H1 (cell line): ENCODE data around the gene RNASE11. TPM values are rescaled to one million over a fixed set of nuclear protein-coding genes. Genes with fewer than 3 reads are reported as not detected.

Experiments used
- CTCF ChIA-PET: fragments of 300-600 bp; sonication (Branson Sonifier 250); formaldehyde crosslinking; loops from one replicate; lab custom pipeline; 2021; ENCODE audit not compliant: partially characterized antibody; lab: Charles Lee
- POLR2A ChIA-PET: fragments of 300-600 bp; sonication (Branson Sonifier 250); formaldehyde crosslinking; loops from one replicate; lab custom pipeline; 2021; ENCODE audit warnings: inconsistent platforms; ENCODE audit not compliant: partially characterized antibody; lab: Charles Lee
- DNase-seq, 2 experiments: peaks; one replicate each; pipeline versions ENCODE4 v3.0.0 to v3.0.0-alpha.2; 2010 to 2022; ENCODE audit warnings: low spot score in 2 of 2, low read depth in 1 of 2, mixed read lengths in 1 of 2
- FAIRE-seq: peaks from 2 replicates; lab custom pipeline; 2011; peaks lifted over from hg19 to GRCh38; lab: Jason Lieb, UNC
- H2AFZ ChIP-seq: 2 replicates; pipeline ENCODE4 v1.8.1; 2012; ENCODE audit warnings: low read length, inconsistent platforms
- H2AK5ac ChIP-seq: 2 replicates; pipeline ENCODE4 v1.6.1; 2013; ENCODE audit warnings: low read depth, low read length
- H2BK120ac ChIP-seq: replicated peaks from 2 replicates; pipeline ENCODE3; 2013; ENCODE audit warnings: low read depth, low read length, inconsistent platforms
- H2BK12ac ChIP-seq: 2 replicates; pipeline ENCODE4 v1.6.1; 2013; ENCODE audit warnings: low read depth, low read length
- H2BK15ac ChIP-seq: 2 replicates; pipeline ENCODE4 v1.6.1; 2013; ENCODE audit warnings: low read length
- H2BK20ac ChIP-seq: 2 replicates; pipeline ENCODE4 v1.6.1; 2013; ENCODE audit warnings: low read length
- H2BK5ac ChIP-seq: 2 replicates; pipeline ENCODE4 v1.6.1; 2013; ENCODE audit warnings: low read depth, low read length
- H3K14ac ChIP-seq: 2 replicates; pipeline ENCODE4 v1.6.1; 2013; ENCODE audit warnings: inconsistent platforms; ENCODE audit not compliant: insufficient read length
- H3K18ac ChIP-seq: 2 replicates; pipeline ENCODE4 v1.6.1; 2013; ENCODE audit warnings: low read length; ENCODE audit errors: extremely low read depth
- H3K23ac ChIP-seq: 2 replicates; pipeline ENCODE4 v1.6.1; 2013; ENCODE audit warnings: inconsistent platforms; ENCODE audit not compliant: insufficient read length
- H3K23me2 ChIP-seq: 2 replicates; pipeline ENCODE4 v1.6.1; 2013; ENCODE audit warnings: low read depth, low read length
- H3K27ac ChIP-seq: 2 replicates; pipeline ENCODE4 v1.6.1; 2011; ENCODE audit warnings: low read depth, low read length, inconsistent platforms
- H3K27me3 ChIP-seq, 4 experiments: replicated peaks in 1 of 4; 1 replicate in 1 of 4; 2 replicates in 3 of 4; pipeline versions ENCODE4 v1.6.1 to v1.8.1; 2011 to 2013; ENCODE audit warnings: low read length in 3 of 4, mild to moderate bottlenecking in 3 of 4, inconsistent platforms in 2 of 4, mixed read lengths in 2 of 4, moderate library complexity in 1 of 4; ENCODE audit not compliant: control insufficient read depth in 3 of 4, insufficient read depth in 3 of 4; ENCODE audit errors: extremely low read depth in 1 of 4
- H3K36me3 ChIP-seq, 4 experiments: 2 replicates each; pipeline versions ENCODE4 v1.6.1 to v1.8.1; 2011 to 2013; ENCODE audit warnings: mild to moderate bottlenecking in 4 of 4, low read length in 3 of 4, moderate library complexity in 2 of 4, control low read depth in 1 of 4, inconsistent platforms in 1 of 4; ENCODE audit not compliant: insufficient read depth in 4 of 4, control insufficient read depth in 2 of 4
- H3K4ac ChIP-seq: replicated peaks from 2 replicates; pipeline ENCODE3; 2013; ENCODE audit warnings: low read length, low read depth, mixed read lengths, inconsistent platforms; ENCODE audit not compliant: insufficient read length
- H3K4me1 ChIP-seq, 4 experiments: replicated peaks in 1 of 4; 1 replicate in 1 of 4; 2 replicates in 3 of 4; pipeline versions ENCODE4 v1.6.1 to v1.8.1; 2011 to 2013; ENCODE audit warnings: low read length in 3 of 4, inconsistent platforms in 2 of 4, mixed read lengths in 1 of 4; ENCODE audit not compliant: insufficient read depth in 4 of 4, control insufficient read depth in 3 of 4
- H3K4me2 ChIP-seq, 2 experiments: 2 replicates each; pipeline versions ENCODE4 v1.6.1 to v1.8.1; 2011 to 2013; ENCODE audit warnings: low read depth in 2 of 2, low read length in 2 of 2, control low read depth in 1 of 2, inconsistent platforms in 1 of 2, mild to moderate bottlenecking in 1 of 2; ENCODE audit not compliant: insufficient read depth in 1 of 2
- H3K4me3 ChIP-seq, 4 experiments: fragments of 200-600, 300-600 bp in 1 of 4; sonication (generic), shearing (Covaris generic), sonication (Bioruptor Twin) in 1 of 4; 2 replicates each; pipeline versions ENCODE4 v1.5.1 to v1.8.1; 2011 to 2016; ENCODE audit warnings: low read length in 4 of 4, low read depth in 3 of 4, control low read depth in 2 of 4, inconsistent platforms in 2 of 4, mild to moderate bottlenecking in 2 of 4, mixed read lengths in 1 of 4, moderate library complexity in 1 of 4; ENCODE audit not compliant: insufficient read depth in 2 of 4; ENCODE audit errors: extremely low read depth in 1 of 4
- H3K56ac ChIP-seq: replicated peaks from 2 replicates; pipeline ENCODE3; 2013; ENCODE audit warnings: low read depth, mild to moderate bottlenecking, mixed read lengths, low read length, inconsistent platforms; ENCODE audit not compliant: insufficient read length
- H3K79me1 ChIP-seq: 2 replicates; pipeline ENCODE4 v1.6.1; 2013; ENCODE audit warnings: low read depth, low read length, control low read depth
- H3K79me2 ChIP-seq, 2 experiments: 2 replicates each; pipeline versions ENCODE4 v1.6.1 to v1.8.1; 2012 to 2013; ENCODE audit warnings: low read length in 2 of 2, mild to moderate bottlenecking in 2 of 2, inconsistent platforms in 1 of 2; ENCODE audit not compliant: insufficient read depth in 2 of 2, control insufficient read depth in 1 of 2
- H3K9ac ChIP-seq, 4 experiments: replicated peaks in 1 of 4; 1 replicate in 1 of 4; 2 replicates in 3 of 4; pipeline versions ENCODE4 v1.6.1 to v1.8.1; 2011 to 2013; ENCODE audit warnings: low read depth in 3 of 4, low read length in 3 of 4, control low read depth in 2 of 4, mild to moderate bottlenecking in 2 of 4, moderate library complexity in 2 of 4, inconsistent platforms in 1 of 4; ENCODE audit errors: extremely low read depth in 1 of 4
- H3K9me3 ChIP-seq, 2 experiments: 2 replicates each; pipeline versions ENCODE4 v1.6.1 to v1.8.1; 2012 to 2013; ENCODE audit warnings: mild to moderate bottlenecking in 2 of 2, moderate library complexity in 2 of 2, control low read depth in 1 of 2, inconsistent platforms in 1 of 2, low read depth in 1 of 2, low read length in 1 of 2, mixed read lengths in 1 of 2; ENCODE audit not compliant: insufficient read depth in 2 of 2
- H4K20me1 ChIP-seq, 2 experiments: replicated peaks in 1 of 2; 2 replicates each; pipeline versions ENCODE3 to v1.8.1; 2011 to 2013; ENCODE audit warnings: inconsistent platforms in 2 of 2, low read length in 2 of 2, mild to moderate bottlenecking in 1 of 2; ENCODE audit not compliant: insufficient read depth in 2 of 2, control insufficient read depth in 1 of 2
- H4K5ac ChIP-seq: 2 replicates; pipeline ENCODE4 v1.6.1; 2013; ENCODE audit warnings: low read length, low read depth, mixed read lengths, inconsistent platforms; ENCODE audit not compliant: insufficient read length
- H4K8ac ChIP-seq: 2 replicates; pipeline ENCODE4 v1.8.0; 2013; ENCODE audit warnings: mild to moderate bottlenecking, moderate library complexity, low read length, inconsistent platforms; ENCODE audit not compliant: insufficient read depth; ENCODE audit errors: extremely low read depth
- H4K91ac ChIP-seq: replicated peaks from 2 replicates; pipeline ENCODE3; 2013; ENCODE audit warnings: low read length, mixed read lengths, inconsistent platforms; ENCODE audit not compliant: insufficient read length
- BACH1 ChIP-seq: IDR thresholded peaks from 2 replicates; pipeline ENCODE4 v1.6.1; 2012; ENCODE audit warnings: low read length, improper control_type of control experiment
- CEBPB ChIP-seq: IDR thresholded peaks from 2 replicates; pipeline ENCODE4 v1.6.1; 2012; ENCODE audit warnings: low read depth, low read length
- CTBP2 ChIP-seq: IDR thresholded peaks from 2 replicates; pipeline ENCODE4 v1.7.0; 2011; ENCODE audit warnings: borderline replicate concordance, mild to moderate bottlenecking, moderate library complexity, mixed read lengths, low read length; ENCODE audit not compliant: insufficient read depth, insufficient read length
- KDM1A ChIP-seq: fragments of 200-600, 300-600 bp; sonication (generic); IDR thresholded peaks from 2 replicates; pipeline ENCODE4 v1.7.1; 2016; ENCODE audit warnings: mild to moderate bottlenecking, low read length, borderline replicate concordance
- MAFK ChIP-seq: IDR thresholded peaks from 2 replicates; pipeline ENCODE4 v1.6.1; 2012; ENCODE audit warnings: low read depth, mild to moderate bottlenecking, improper control_type of control experiment, low read length
- POU5F1 ChIP-seq: IDR thresholded peaks from 2 replicates; pipeline ENCODE4 v1.6.1; 2011; ENCODE audit warnings: low read depth, mild to moderate bottlenecking, low read length, moderate library complexity
- RNF2 ChIP-seq: fragments of 200-900, 300-1000 bp; sonication (generic); IDR thresholded peaks from 2 replicates; pipeline ENCODE4 v1.7.1; 2016; ENCODE audit warnings: borderline replicate concordance, low read depth, mild to moderate bottlenecking, antibody characterized with exemption, low read length; ENCODE audit not compliant: poor library complexity, severe bottlenecking; ENCODE audit errors: missing control alignments
- SP1 ChIP-seq: IDR thresholded peaks from 2 replicates; pipeline ENCODE4 v1.6.1; 2011; ENCODE audit warnings: low read depth, low read length
- SP2 ChIP-seq: IDR thresholded peaks from 2 replicates; pipeline ENCODE4 v1.6.1; 2012; ENCODE audit warnings: mild to moderate bottlenecking, low read length, inconsistent platforms
- SRF ChIP-seq: IDR thresholded peaks from 2 replicates; pipeline ENCODE4 v1.6.1; 2011; ENCODE audit warnings: mild to moderate bottlenecking, low read depth, low read length, moderate library complexity
- TBP ChIP-seq: IDR thresholded peaks from 2 replicates; pipeline ENCODE4 v1.6.1; 2011; ENCODE audit warnings: low read depth, low read length, improper control_type of control experiment
- WGBS, 2 experiments: shearing (Covaris generic) in 1 of 2; methylation state at CpG; one replicate each; pipeline versions ENCODE4 v1.1.6 to v1.1.7; 2013 to 2015; ENCODE audit warnings: low lambda C conversion rate in 2 of 2, mixed read lengths in 2 of 2, inconsistent platforms in 1 of 2, low coverage in 1 of 2, missing lambda C conversion rate in 1 of 2; ENCODE audit not compliant: insufficient replicate concordance in 2 of 2, insufficient coverage in 1 of 2, insufficient read length in 1 of 2; ENCODE audit errors: extremely low coverage in 1 of 2, missing lambda C conversion rate in 1 of 2; 5-methylcytosine and 5-hydroxymethylcytosine counted together
- polyA plus RNA-seq, 7 experiments: library from polyadenylated mRNA; depleted of rRNA in 3 of 7; stranded (reverse) in 5 of 7; unstranded in 2 of 7; fragments of >200 nt in 5 of 7; fragments of 200-250 nt in 2 of 7; gene quantifications; 1 replicate in 5 of 7; 2 replicates in 1 of 7; 4 replicates in 1 of 7; pipeline versions ENCODE4 v1.2.1 to v1.2.3, GENCODE V29; 2011 to 2013; ENCODE audit warnings: missing spikeins in 2 of 7, mixed read lengths in 2 of 7
- total RNA-seq: library from RNA; stranded (reverse); fragmentation: NEBNext Ultra II Directional; extraction: Animal tissue kit (Norgen Biotek cat#: 25700); gene quantifications from 2 replicates; pipeline ENCODE4 v1.2.1, GENCODE V29; 2021

Gene RNASE11
- total and polyA plus RNA-seq, 2 of the 8 experiments (the other 6 are each of a cell fraction or from before 2014, with no cell fraction given), result not detected

DNA sequence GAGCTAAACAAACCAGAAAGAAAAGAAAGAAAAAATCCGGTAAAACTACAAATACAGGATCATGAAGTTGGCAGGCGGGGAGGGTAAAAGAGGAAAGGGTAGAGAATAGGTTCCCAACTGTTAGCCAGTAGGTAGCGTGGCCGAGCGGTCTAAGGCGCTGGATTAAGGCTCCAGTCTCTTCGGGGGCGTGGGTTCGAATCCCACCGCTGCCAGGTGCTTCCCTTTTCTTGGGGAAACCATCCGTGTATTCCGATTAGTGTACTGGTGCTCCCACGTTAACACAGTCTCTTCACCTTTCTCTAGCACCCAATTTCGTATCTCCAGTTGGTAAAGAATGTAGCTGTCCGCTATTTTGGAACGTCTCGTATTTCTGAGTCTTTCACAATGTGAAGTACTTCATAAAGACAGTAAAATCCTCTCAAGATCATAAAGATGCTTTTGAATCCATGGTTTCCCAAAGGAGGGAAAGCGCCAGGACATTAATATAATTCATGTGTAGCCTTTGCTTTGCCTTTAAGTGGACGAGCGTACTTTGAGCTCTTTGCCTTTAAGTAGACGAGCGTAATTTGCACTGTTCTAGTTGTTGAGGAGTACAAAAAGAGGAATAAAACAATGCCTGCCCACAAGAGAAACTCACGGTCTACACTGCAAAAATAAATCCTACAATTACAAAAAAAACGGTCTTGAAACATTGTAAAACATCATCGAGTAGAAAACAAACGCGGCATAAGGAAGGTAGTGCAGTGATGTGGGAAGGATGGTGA lies 22.4 kb upstream of the RNASE11 start:
- Histone ChIP-seq H3K4me2 (peak overlapping the region; percentile 66 to 78), H3K79me2 (no peaks in the 10 kb centered on the region), H3K23ac (no peak overlapping the region), H3K79me1 (no peaks in the 10 kb centered on the region), H4K91ac (no peak overlapping the region), H2BK15ac (no peak overlapping the region), H2BK5ac (0 out of 2 replicates have a peak overlapping the region, but pooled peaks have one; percentile 37), H3K4ac (no peak overlapping the region), H4K20me1 (no peaks in the 10 kb centered on the region), H3K14ac (no peak overlapping the region), H3K9me3 (no peaks in the 10 kb centered on the region), H2AK5ac (no peak overlapping the region), H2BK12ac (no peak overlapping the region), H2BK120ac (no peak overlapping the region), H3K27ac (peak overlapping the region; percentile 8; the same call in 1 of the 2 replicates), H3K9ac (peak overlapping the region; percentile 51 to 80 (median 61); a peak in 6 of 7 replicates), H4K5ac (no peak overlapping the region), H3K4me1 (peaks cover 0 to 2% (median 0%) of the 10 kb centered on the region in 4 experiments; a peak in 2 of 7 replicates), H3K4me3 (peak overlapping the region; percentile 61 to 98 (median 95)), H3K23me2 (peaks cover 4% of the 10 kb centered on the region), H3K18ac (no peak overlapping the region), H4K8ac (no peak overlapping the region), H3K56ac (peak overlapping the region; percentile 9), H3K36me3 (no peaks in the 10 kb centered on the region), H3K27me3 (no peaks in the 10 kb centered on the region), H2AFZ (peak overlapping the region; percentile 96), H2BK20ac (no peak overlapping the region)
- POLR2A ChIA-PET, result interaction anchor here (0.6 to 7.8 kb wide), 3 partner anchors 21 to 285 kb away, joined by 3 to 49 read pairs (median 3); partner anchors contain the start of gene PNP
- 12% methylated on average over 27 of the region's 27 CpGs; no CpG with 5 or more reads in 1 of the 2 experiments for WGBS, 2 experiments
- DNase-seq, result peak in 1 of 2 experiments; percentile 94
- CTCF ChIA-PET, result interaction anchor here (0.7 to 8.9 kb wide), 23 partner anchors 11 to 282 kb away, joined by 3 to 114 read pairs (median 4); partner anchors contain the start of genes RNASE11, RNASE9 and TEP1
- no peak for FAIRE-seq
- peak; percentile 40; the same call in 1 of the 2 replicates for TF ChIP-seq BACH1
- TF ChIP-seq CTBP2, result no peak
- TF ChIP-seq SRF, result no peak
- peak; percentile 99 for TF ChIP-seq TBP
- no peak for TF ChIP-seq SP2
- no peak for TF ChIP-seq RNF2
- 0 out of 2 replicates have a peak, but pooled peaks have one; percentile 42 for TF ChIP-seq POU5F1
- TF ChIP-seq MAFK, result peak; percentile 80; the same call in 1 of the 2 replicates
- TF ChIP-seq CEBPB, result peak; percentile 71
- TF ChIP-seq KDM1A, result no peak
- TF ChIP-seq SP1, result 0 out of 2 replicates have a peak, but pooled peaks have one; percentile 27
